Measurements from ENCODE around the gene MRI1.

- TF ChIP-seq POLR2A (IDR thresholded peaks at IDR 0.05) (no peak), EP300 (IDR thresholded peaks at IDR 0.05) (no peak), POLR2AphosphoS5 (IDR thresholded peaks at IDR 0.05) (no peak)
- TF ChIP-seq, protein P1, sequence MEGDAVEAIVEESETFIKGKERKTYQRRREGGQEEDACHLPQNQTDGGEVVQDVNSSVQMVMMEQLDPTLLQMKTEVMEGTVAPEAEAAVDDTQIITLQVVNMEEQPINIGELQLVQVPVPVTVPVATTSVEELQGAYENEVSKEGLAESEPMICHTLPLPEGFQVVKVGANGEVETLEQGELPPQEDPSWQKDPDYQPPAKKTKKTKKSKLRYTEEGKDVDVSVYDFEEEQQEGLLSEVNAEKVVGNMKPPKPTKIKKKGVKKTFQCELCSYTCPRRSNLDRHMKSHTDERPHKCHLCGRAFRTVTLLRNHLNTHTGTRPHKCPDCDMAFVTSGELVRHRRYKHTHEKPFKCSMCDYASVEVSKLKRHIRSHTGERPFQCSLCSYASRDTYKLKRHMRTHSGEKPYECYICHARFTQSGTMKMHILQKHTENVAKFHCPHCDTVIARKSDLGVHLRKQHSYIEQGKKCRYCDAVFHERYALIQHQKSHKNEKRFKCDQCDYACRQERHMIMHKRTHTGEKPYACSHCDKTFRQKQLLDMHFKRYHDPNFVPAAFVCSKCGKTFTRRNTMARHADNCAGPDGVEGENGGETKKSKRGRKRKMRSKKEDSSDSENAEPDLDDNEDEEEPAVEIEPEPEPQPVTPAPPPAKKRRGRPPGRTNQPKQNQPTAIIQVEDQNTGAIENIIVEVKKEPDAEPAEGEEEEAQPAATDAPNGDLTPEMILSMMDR (IDR thresholded peaks at IDR 0.05) = no peak
Observed at GRCh38 chr19:13726323-13726722, 38.0 kb upstream of the MRI1 start.
